Calu3 (cell line): Measurements from ENCODE around the gene KHNYN. TPM values are rescaled to one million over a fixed set of nuclear protein-coding genes. Genes with fewer than 3 reads are reported as not detected.

Source experiments
- BruUV-seq: library from RNA; stranded (reverse); fragments of 400-500 nt; replicated peaks from 2 replicates; lab custom pipeline; 2021; lab: Mats Ljungman, UMichigan
- CTCF ChIA-PET: fragments of 300-600 bp; sonication (Branson Sonifier 250); formaldehyde crosslinking; loops from one replicate; lab custom pipeline; 2022; ENCODE audit warnings: antibody characterized with exemption; lab: Charles Lee
- DNase-seq: peaks from one replicate; pipeline ENCODE4 v3.0.0; 2022
- H3K27ac Mint-ChIP-seq: one replicate; pipeline ENCODE4 v1.8.0; 2022; ENCODE audit warnings: mixed read lengths; ENCODE audit not compliant: unreplicated experiment
- H3K27me3 Mint-ChIP-seq: one replicate; pipeline ENCODE4 v1.8.0; 2022; ENCODE audit warnings: mixed read lengths; ENCODE audit not compliant: unreplicated experiment
- H3K36me3 Mint-ChIP-seq: one replicate; pipeline ENCODE4 v1.8.0; 2022; ENCODE audit warnings: mild to moderate bottlenecking, moderate library complexity, mixed read lengths; ENCODE audit not compliant: insufficient read depth, unreplicated experiment
- H3K4me1 Mint-ChIP-seq: one replicate; pipeline ENCODE4 v1.8.0; 2022; ENCODE audit warnings: mild to moderate bottlenecking, low read depth, mixed read lengths; ENCODE audit not compliant: unreplicated experiment
- H3K4me3 Mint-ChIP-seq: one replicate; pipeline ENCODE4 v1.8.0; 2022; ENCODE audit warnings: mild to moderate bottlenecking, low read depth, moderate library complexity, mixed read lengths; ENCODE audit not compliant: unreplicated experiment
- H3K9me3 Mint-ChIP-seq: one replicate; pipeline ENCODE4 v1.8.0; 2022; ENCODE audit warnings: low read depth, mixed read lengths; ENCODE audit not compliant: unreplicated experiment
- CTCF ChIP-seq: fragments of 200-600 bp; IDR thresholded peaks from one replicate; pipeline ENCODE4 v1.8.0; 2022; ENCODE audit warnings: antibody characterized with exemption; ENCODE audit not compliant: unreplicated experiment
- intact Hi-C: fragments of 100-400 bp; cut with micrococcal nuclease; formaldehyde crosslinking; loops from one replicate; pipeline ENCODE4 v1.10.0; 2022; ENCODE audit not compliant: unreplicated experiment
- total RNA-seq: library from RNA; stranded (reverse); gene quantifications from 2 replicates; pipeline ENCODE4 v1.2.3, GENCODE V29; 2022

KHNYN gene
- total RNA-seq, 1 experiment from 2014 or later = 47.6 TPM

- intact Hi-C loops = no loop called here
- Mint-ChIP-seq H3K27ac (peak overlapping the region; percentile 40), H3K27me3 (no peaks in the 10 kb centered on the region), H3K9me3 (no peaks in the 10 kb centered on the region), H3K4me3 (peak overlapping the region; percentile 64), H3K4me1 (peaks cover 28% of the 10 kb centered on the region), H3K36me3 (peaks cover 12% of the 10 kb centered on the region)
- TF ChIP-seq CTCF = no peak
- CTCF ChIA-PET = interaction anchor here (1.0 kb wide), 1 partner anchor 34 kb away, joined by 3 read pairs; no protein-coding TSS in a partner anchor
- no peak for DNase-seq
- no TSS peak for BruUV-seq
Measured at GRCh38 chr14:24399447-24399822, 30.3 kb upstream of the KHNYN start.

GRCh38 chr14:24399999-24400718 is 29.6 kb upstream of the KHNYN start:
- H3K36me3 Mint-ChIP-seq = peaks cover 12% of the 10 kb centered on the region
- no peak for DNase-seq
- intact Hi-C loops = no loop called here
- H3K4me3 Mint-ChIP-seq = peak overlapping the region; percentile 64
- peaks cover 28% of the 10 kb centered on the region for H3K4me1 Mint-ChIP-seq
- TF ChIP-seq CTCF = no peak
- H3K9me3 Mint-ChIP-seq = no peaks in the 10 kb centered on the region
- CTCF ChIA-PET = interaction anchor here (0.7 to 1.1 kb wide), 3 partner anchors 28 to 32 kb away, joined by 3 to 11 read pairs (median 4); no protein-coding TSS in a partner anchor
- no peaks in the 10 kb centered on the region for H3K27me3 Mint-ChIP-seq
- BruUV-seq = no TSS peak
- H3K27ac Mint-ChIP-seq = no peak overlapping the region

GRCh38 chr14:24401810-24402702 is 27.7 kb upstream of the KHNYN start:
- intact Hi-C loops = no loop called here
- Mint-ChIP-seq H3K9me3 (no peaks in the 10 kb centered on the region), H3K4me1 (peaks cover 23% of the 10 kb centered on the region), H3K36me3 (peaks cover 12% of the 10 kb centered on the region), H3K27me3 (no peaks in the 10 kb centered on the region), H3K27ac (no peak overlapping the region), H3K4me3 (no peak overlapping the region)
- TF ChIP-seq CTCF = no peak
- BruUV-seq = no TSS peak
- DNase-seq = no peak
- CTCF ChIA-PET = no interaction called here

DNA sequence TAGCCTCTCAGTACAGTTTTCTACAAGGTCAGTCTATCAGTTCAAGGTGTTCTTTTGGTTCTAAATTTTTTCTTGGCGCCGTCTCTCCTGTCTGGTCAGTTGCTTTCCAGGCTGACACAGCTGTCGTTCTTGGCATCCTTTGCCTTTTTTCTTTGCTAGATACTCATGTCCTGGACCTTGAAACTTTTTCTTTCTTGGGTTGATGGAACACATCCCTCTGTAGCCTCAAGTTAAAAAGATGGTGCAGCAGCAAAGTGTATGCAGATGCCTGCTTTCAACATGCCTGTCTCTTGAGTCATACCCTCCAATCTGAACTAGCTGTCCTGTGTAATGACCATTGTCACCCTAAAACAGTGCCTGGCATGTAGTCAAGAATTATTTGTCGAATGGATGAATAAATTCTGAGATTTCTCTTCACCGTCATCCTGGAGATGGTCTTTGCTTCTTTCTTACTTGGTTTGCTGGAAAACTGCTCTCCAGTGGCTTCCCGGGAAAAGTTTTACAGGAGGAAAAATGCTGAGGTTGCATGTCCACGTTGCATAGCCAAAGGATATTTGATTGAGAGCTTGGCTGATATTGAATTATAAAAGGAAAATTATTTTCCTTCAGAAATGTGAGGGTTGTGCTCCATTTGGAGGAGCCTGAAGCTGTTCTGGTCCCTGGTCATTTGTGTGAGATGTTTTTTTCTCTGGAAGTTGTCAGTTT is 26.3 kb upstream of the KHNYN start:
- no TSS peak for BruUV-seq
- no peak for DNase-seq
- H3K4me1 Mint-ChIP-seq = peaks cover 11% of the 10 kb centered on the region
- no peak for TF ChIP-seq CTCF
- no peaks in the 10 kb centered on the region for H3K9me3 Mint-ChIP-seq
- peaks cover 12% of the 10 kb centered on the region for H3K36me3 Mint-ChIP-seq
- CTCF ChIA-PET = no interaction called here
- H3K27me3 Mint-ChIP-seq = no peaks in the 10 kb centered on the region
- H3K27ac Mint-ChIP-seq = no peak overlapping the region
- intact Hi-C loops = no loop called here
- no peak overlapping the region for H3K4me3 Mint-ChIP-seq
